IPS-20b (cell line): ENCODE measurements around the gene NFATC2.
"Not testable (repeated sequence)": the region's sequence is repeated elsewhere in the genome, so short reads cannot be mapped to it uniquely, and the experiment has no call there.

Experiments used
- H3K27ac ChIP-seq: one replicate; pipeline ENCODE4 v1.5.1; 2013; ENCODE audit warnings: low read length
- H3K27me3 ChIP-seq: 2 replicates; pipeline ENCODE4 v1.6.1; 2013; ENCODE audit warnings: mild to moderate bottlenecking, low read length, inconsistent platforms; ENCODE audit not compliant: insufficient read depth
- H3K36me3 ChIP-seq: 2 replicates; pipeline ENCODE4 v1.6.1; 2013; ENCODE audit warnings: low read depth, mild to moderate bottlenecking, inconsistent platforms, low read length, moderate library complexity; ENCODE audit not compliant: insufficient read depth
- H3K4me1 ChIP-seq: 2 replicates; pipeline ENCODE4 v1.6.1; 2013; ENCODE audit warnings: mild to moderate bottlenecking, control low read depth, inconsistent platforms, low read length, moderate library complexity; ENCODE audit not compliant: insufficient read depth
- H3K4me3 ChIP-seq: 2 replicates; pipeline ENCODE4 v1.5.1; 2013; ENCODE audit warnings: mild to moderate bottlenecking, low read length, inconsistent platforms
- H3K9ac ChIP-seq: 2 replicates; pipeline ENCODE4 v1.6.1; 2013; ENCODE audit warnings: low read depth, mild to moderate bottlenecking, inconsistent platforms, low read length, moderate library complexity
- H3K9me3 ChIP-seq: 2 replicates; pipeline ENCODE4 v1.6.1; 2013; ENCODE audit warnings: mild to moderate bottlenecking, low read depth, low read length, inconsistent platforms; ENCODE audit not compliant: insufficient read depth

NFATC2 gene

DNA sequence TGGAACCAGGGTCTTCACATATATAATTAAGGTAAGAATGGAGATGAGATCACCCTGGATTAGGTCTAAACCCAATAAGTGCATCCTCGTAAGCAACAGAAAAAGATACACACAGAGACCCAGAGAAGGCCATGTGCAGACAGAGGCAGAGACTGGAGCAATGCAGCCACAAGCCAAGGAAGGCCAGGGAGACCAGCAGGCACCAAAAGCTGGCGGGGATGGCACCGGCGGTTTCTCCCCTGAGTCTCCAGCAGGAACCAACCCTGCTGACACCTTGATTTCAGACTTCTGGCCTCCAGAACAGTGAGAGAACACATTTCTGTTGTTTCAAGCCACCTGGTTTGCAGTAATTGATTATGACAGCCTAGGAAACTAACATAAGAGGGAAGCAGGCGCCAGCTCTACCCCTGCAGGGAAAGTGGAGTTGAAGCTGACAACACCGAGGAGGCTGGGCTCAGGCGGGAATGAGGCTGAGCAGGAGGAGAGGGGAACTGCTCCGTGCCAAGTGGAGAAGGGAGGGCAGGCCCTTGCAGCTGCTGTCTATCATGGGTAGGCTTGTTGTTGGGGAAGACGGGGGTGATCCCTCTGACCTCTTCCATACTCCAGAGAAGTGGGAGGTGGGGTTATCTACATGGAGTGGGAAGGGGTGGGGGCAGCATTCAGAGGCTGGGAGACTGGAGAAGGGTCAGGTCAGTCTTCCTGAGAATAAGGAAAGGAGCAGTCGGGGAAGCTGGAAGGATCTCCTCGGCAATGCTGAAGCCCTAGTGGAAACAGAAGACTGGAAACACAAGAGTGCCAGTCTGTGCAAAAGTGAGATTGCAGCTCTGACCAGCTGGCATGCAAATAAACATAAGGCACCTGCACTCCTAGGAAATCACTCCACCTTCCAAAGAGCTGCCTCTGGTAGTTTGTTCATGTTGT, 72.7 kb downstream of the NFATC2 start:
- Histone ChIP-seq H3K36me3 (no peaks in the 10 kb centered on the region), H3K4me1 (no peaks in the 10 kb centered on the region), H3K4me3 (no peak overlapping the region), H3K9ac (no peak overlapping the region), H3K27me3 (no peaks in the 10 kb centered on the region), H3K27ac (no peak overlapping the region), H3K9me3 (no peaks in the 10 kb centered on the region)

DNA sequence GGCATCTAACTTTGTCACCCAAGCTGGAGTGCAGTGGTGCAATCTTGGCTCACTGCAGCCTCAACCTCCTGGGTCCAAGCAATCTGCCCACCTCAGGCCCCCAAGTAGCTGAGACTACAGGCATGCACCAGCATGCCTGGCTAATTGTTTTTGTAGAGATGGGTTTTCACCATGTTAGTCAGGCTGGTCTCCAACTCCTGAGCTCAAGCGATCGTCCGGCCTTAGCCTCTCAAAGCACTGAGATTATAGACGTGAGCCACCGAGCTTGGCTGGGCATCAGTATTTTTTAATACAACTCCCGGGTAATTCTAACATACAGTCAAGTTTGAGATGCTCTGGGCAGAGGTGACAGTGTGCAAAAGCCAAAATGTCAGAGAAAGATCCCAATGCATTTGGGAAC, 73.5 kb downstream of the NFATC2 start:
- no peaks in the 10 kb centered on the region for H3K4me1 ChIP-seq
- no peak overlapping the region for H3K4me3 ChIP-seq
- no peaks in the 10 kb centered on the region for H3K27me3 ChIP-seq
- H3K9me3 ChIP-seq, result no peaks in the 10 kb centered on the region
- no peak overlapping the region for H3K9ac ChIP-seq
- H3K27ac ChIP-seq, result no peak overlapping the region
- H3K36me3 ChIP-seq, result no peaks in the 10 kb centered on the region

DNA sequence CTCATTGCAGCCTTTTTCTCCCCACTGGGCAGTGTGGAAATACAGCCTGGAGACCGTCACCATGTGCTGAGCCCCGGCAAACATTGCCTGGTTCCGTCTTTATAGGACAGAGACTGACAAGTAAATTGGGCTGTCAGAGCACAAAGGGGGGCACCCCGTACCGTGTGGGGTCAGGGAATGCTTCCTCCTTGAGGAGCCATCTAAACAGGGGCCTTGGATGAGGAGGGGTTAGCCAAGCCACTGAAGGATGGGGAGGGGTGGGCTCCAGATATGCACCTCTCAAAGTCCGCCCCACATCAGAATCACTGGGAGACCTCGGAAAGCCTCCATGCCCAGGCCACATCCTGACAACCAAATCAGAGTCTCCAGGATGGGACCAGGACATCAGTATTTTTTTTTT, 73.9 kb downstream of the NFATC2 start:
- Histone ChIP-seq H3K9ac (no peak overlapping the region), H3K4me1 (no peaks in the 10 kb centered on the region), H3K27ac (no peak overlapping the region), H3K4me3 (no peak overlapping the region), H3K36me3 (no peaks in the 10 kb centered on the region), H3K27me3 (no peaks in the 10 kb centered on the region), H3K9me3 (no peaks in the 10 kb centered on the region)

DNA sequence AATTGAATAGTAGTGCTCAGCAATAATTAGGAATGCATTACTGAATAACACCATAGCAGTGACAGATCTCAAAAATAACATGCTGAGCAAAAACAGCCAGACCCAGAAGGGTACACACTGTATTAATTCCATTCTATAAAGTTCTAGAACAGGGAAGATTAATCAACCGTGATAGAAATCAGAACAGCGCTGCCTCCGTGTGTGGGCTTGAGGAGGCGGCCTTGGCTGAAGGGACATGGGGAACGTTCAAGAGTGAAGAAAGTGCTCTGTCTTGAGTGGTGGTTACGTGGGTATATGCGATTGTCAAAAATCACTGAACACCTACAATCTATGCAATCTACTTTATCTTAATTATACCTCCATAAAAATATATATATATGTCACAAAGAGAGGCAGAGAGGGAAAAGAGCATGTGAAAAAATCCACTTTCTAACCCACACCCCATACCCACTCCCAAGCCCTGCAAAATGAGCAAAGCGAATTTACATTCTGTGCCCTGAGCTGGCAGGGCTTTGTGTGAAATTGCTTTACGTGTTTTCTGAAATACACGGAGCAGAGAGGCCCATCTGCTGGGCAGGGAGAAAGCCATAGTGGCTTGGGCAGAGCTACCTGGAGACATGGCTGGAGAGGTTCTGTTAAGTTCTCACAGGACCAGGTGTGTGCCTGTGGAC, 74.4 kb downstream of the NFATC2 start:
- Histone ChIP-seq H3K9me3 (no peaks in the 10 kb centered on the region), H3K36me3 (no peaks in the 10 kb centered on the region), H3K4me3 (no peak overlapping the region), H3K27ac (no peak overlapping the region), H3K4me1 (no peaks in the 10 kb centered on the region), H3K27me3 (no peaks in the 10 kb centered on the region), H3K9ac (no peak overlapping the region)

DNA sequence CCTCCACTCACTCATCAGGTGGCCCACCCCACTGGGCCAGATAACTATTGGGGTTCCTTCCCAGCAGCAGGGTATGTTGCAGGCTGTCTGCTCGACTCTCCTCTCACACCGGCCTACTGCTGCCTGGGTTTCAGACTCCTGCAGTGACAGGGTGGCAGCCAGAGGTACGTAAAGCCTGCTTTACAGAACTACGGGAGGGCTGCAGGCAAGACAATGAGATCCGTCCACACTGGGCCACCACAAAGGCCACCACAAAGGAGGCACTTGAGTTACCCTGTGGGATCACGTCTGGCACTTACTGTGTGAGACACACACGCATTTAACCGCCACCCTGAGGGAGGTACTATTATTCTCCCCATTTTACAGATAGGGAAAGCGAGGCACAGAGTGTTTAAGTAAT, 78.5 kb downstream of the NFATC2 start:
- H3K9ac ChIP-seq, result no peak overlapping the region
- H3K4me3 ChIP-seq, result no peak overlapping the region
- no peak overlapping the region for H3K27ac ChIP-seq
- H3K9me3 ChIP-seq, result no peaks in the 10 kb centered on the region
- no peaks in the 10 kb centered on the region for H3K27me3 ChIP-seq
- H3K4me1 ChIP-seq, result no peaks in the 10 kb centered on the region
- no peaks in the 10 kb centered on the region for H3K36me3 ChIP-seq

DNA sequence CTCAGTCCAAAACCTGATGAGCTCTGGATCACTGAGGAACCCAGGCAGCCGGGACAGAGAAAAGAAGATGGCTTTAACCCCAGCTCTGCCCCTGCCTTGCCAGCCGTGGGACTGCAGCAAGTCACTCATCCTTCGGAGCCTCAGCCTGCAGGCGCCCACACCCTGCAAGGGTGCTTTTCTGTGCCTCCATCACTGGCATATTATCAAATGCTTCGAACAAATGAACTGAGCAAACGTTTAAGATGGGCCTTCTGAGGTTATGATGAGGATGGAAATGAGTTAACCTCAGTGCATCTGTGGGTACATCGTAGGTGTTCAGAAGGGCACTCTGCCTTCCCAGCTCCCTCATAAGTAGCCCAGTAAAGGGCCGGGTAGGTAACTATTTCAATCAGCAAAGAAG, 79.0 kb downstream of the NFATC2 start:
- Histone ChIP-seq H3K27ac (no peak overlapping the region), H3K9me3 (no peaks in the 10 kb centered on the region), H3K9ac (no peak overlapping the region), H3K4me3 (no peak overlapping the region), H3K4me1 (no peaks in the 10 kb centered on the region), H3K36me3 (no peaks in the 10 kb centered on the region), H3K27me3 (no peaks in the 10 kb centered on the region)

DNA sequence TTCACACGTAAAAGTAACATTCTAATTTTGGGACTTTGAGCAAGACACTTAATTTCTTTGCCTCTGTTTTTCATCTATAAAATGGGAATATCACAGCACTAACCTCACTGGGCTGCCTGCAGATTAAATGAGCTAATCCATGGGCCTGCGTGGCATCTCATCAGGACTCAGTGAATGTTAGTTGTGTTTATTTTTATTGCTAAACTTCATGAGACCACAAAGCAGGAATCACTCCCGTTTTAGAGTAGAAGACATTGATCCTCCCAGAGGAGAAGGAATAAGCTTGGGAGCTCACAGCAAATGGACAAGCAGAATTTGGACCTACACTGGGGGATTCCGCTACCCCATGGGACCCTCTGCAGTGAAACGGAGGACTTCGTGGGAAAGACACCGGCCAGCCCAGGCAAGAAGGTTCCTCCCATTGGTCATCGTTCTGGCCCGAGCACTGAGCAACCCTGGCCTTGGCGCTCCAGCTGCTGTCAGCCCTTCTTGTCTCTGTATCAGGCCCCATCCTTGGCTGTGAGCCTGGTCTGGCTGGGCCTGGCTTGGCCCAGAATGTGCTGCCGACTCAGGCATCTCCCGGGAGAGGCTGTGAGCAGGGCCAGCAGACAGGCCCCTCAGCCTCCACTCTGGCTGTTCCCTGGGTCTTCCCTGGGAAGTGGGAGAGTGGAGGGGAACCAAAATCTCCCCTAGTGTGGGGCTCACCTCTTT, 79.8 kb downstream of the NFATC2 start:
- H3K36me3 ChIP-seq, result no peaks in the 10 kb centered on the region
- H3K27me3 ChIP-seq, result no peaks in the 10 kb centered on the region
- no peak overlapping the region for H3K9ac ChIP-seq
- H3K9me3 ChIP-seq, result no peaks in the 10 kb centered on the region
- no peak overlapping the region for H3K4me3 ChIP-seq
- no peak overlapping the region for H3K27ac ChIP-seq
- H3K4me1 ChIP-seq, result no peaks in the 10 kb centered on the region

DNA sequence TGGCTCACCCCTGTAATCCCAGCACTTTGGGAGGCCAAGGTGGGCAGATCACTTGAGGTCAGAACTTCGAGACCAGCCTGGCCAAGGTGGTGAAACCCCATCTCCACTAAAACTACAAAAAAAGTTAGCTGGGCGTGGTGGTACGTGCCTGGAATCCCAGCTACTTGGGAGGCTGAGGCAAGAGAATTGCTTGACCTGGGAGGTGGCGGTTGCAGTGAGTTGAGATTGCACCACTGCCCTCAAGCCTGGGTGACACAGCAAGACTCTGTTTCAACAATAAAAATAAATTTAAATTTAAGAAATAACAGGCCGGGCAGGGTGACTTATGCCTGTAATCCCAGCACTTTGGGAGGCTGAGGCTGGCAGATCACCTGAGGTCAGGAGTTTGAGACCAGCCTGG, 80.7 kb downstream of the NFATC2 start:
- not testable (repeated sequence) for H3K4me1 ChIP-seq, H3K9me3 ChIP-seq, H3K27me3 ChIP-seq, H3K36me3 ChIP-seq, H3K27ac ChIP-seq, H3K9ac ChIP-seq, H3K4me3 ChIP-seq

DNA sequence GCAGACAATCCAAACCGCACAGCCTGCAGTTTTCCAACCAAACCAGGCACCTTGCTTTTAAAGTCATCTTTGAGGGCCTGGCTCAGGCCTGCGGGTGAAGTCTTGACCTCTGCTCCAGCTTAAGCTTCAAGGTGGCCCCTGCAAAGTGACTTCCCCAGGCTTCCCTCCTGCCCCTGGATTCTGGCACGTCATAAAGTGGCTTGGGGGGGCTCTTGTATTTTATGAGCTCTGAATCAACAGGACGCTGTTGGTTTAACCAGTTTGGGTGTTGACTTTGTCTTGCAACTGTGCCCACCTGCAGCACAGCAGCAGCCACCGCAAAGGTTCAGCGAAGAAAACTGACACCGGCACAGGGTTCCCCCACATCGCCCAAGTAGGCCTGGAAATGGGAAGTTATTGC, 81.2 kb downstream of the NFATC2 start:
- no peak overlapping the region for H3K9ac ChIP-seq
- H3K4me3 ChIP-seq, result no peak overlapping the region
- H3K9me3 ChIP-seq, result no peaks in the 10 kb centered on the region
- H3K4me1 ChIP-seq, result no peaks in the 10 kb centered on the region
- no peak overlapping the region for H3K27ac ChIP-seq
- H3K36me3 ChIP-seq, result no peaks in the 10 kb centered on the region
- H3K27me3 ChIP-seq, result no peaks in the 10 kb centered on the region

DNA sequence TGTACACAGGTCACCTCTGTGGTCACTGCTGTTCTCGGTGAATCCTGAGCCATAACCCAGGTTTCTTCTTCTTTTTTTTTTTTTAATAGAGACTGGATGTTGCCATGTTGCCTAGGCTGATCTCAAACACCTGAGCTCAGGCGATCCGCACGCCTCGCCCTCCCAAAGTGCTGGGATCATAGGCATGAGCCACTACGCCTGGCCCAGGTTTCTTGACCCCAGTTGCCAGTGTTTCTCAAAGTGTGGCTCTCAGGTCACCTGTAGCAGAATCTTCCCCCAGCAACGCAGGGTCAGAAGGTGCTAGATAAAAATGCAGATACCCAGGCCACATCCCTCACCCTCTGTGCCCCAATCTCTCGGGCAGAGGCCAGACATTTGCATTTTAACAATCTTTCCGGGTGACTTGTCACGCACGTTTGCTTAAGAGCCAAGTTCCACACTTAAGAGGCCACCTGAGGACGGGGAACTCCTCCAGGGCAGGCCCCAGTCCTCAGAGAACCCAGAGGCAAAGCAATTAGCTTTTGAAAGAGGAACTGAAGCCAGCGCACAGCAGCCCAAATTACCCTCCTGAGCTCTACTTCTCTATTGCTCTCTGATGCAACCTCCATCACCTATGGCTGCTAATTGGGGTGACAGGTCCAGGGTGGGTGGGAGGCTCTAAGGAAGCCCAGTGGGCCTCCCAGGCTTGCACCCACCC, 81.8 kb downstream of the NFATC2 start:
- H3K27ac ChIP-seq, result no peak overlapping the region
- H3K4me3 ChIP-seq, result no peak overlapping the region
- no peaks in the 10 kb centered on the region for H3K4me1 ChIP-seq
- no peaks in the 10 kb centered on the region for H3K36me3 ChIP-seq
- H3K9me3 ChIP-seq, result no peaks in the 10 kb centered on the region
- H3K9ac ChIP-seq, result no peak overlapping the region
- no peaks in the 10 kb centered on the region for H3K27me3 ChIP-seq

DNA sequence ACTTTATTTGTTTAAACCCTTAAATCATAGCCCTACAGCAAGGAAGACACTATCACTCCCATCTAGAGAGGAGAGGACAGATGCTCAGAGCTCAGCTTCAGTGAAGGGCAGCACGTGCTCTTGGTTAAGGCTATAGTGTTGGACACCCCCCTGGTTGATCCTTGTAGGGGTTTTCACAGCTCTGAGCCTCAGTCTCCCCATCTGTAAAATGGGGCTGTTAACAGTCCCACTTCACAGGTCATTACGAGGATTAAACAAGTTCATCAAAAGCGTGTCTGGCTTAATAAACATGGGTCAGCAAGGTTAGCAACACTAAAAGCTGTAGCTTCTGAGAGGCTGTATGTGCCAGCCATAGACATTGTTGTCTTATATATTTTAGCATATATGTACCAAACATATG, 82.4 kb downstream of the NFATC2 start:
- no peaks in the 10 kb centered on the region for H3K27me3 ChIP-seq
- no peak overlapping the region for H3K9ac ChIP-seq
- H3K4me3 ChIP-seq, result no peak overlapping the region
- no peak overlapping the region for H3K27ac ChIP-seq
- no peaks in the 10 kb centered on the region for H3K9me3 ChIP-seq
- no peaks in the 10 kb centered on the region for H3K36me3 ChIP-seq
- H3K4me1 ChIP-seq, result no peaks in the 10 kb centered on the region
